ENCODE results near the gene FADS3.

- no peak for TF ChIP-seq EP300 (IDR thresholded peaks at IDR 0.05)
- TF ChIP-seq CTCF (IDR thresholded peaks at IDR 0.05): no peak
These were observed 4.7 kb downstream of the FADS3 start for GRCh38 chr11:61886643-61887042.

All from ovary (tissue), 3 donors.